H1 (cell line): ENCODE measurements around the gene CCNE1. TPM values are rescaled to one million over a fixed set of nuclear protein-coding genes. Genes with fewer than 3 reads are reported as not detected.

Source experiments
- CTCF ChIA-PET: fragments of 300-600 bp; sonication (Branson Sonifier 250); formaldehyde crosslinking; loops from one replicate; lab custom pipeline; 2021; ENCODE audit not compliant: partially characterized antibody; lab: Charles Lee
- POLR2A ChIA-PET: fragments of 300-600 bp; sonication (Branson Sonifier 250); formaldehyde crosslinking; loops from one replicate; lab custom pipeline; 2021; ENCODE audit warnings: inconsistent platforms; ENCODE audit not compliant: partially characterized antibody; lab: Charles Lee
- DNase-seq, 2 experiments: peaks; one replicate each; pipeline versions ENCODE4 v3.0.0 to v3.0.0-alpha.2; 2010 to 2022; ENCODE audit warnings: low spot score in 2 of 2, low read depth in 1 of 2, mixed read lengths in 1 of 2
- FAIRE-seq: peaks from 2 replicates; lab custom pipeline; 2011; peaks lifted over from hg19 to GRCh38; lab: Jason Lieb, UNC
- H2AFZ ChIP-seq: 2 replicates; pipeline ENCODE4 v1.8.1; 2012; ENCODE audit warnings: low read length, inconsistent platforms
- H2AK5ac ChIP-seq: 2 replicates; pipeline ENCODE4 v1.6.1; 2013; ENCODE audit warnings: low read depth, low read length
- H2BK120ac ChIP-seq: replicated peaks from 2 replicates; pipeline ENCODE3; 2013; ENCODE audit warnings: low read depth, low read length, inconsistent platforms
- H2BK12ac ChIP-seq: 2 replicates; pipeline ENCODE4 v1.6.1; 2013; ENCODE audit warnings: low read depth, low read length
- H2BK15ac ChIP-seq: 2 replicates; pipeline ENCODE4 v1.6.1; 2013; ENCODE audit warnings: low read length
- H2BK20ac ChIP-seq: 2 replicates; pipeline ENCODE4 v1.6.1; 2013; ENCODE audit warnings: low read length
- H2BK5ac ChIP-seq: 2 replicates; pipeline ENCODE4 v1.6.1; 2013; ENCODE audit warnings: low read depth, low read length
- H3K14ac ChIP-seq: 2 replicates; pipeline ENCODE4 v1.6.1; 2013; ENCODE audit warnings: inconsistent platforms; ENCODE audit not compliant: insufficient read length
- H3K18ac ChIP-seq: 2 replicates; pipeline ENCODE4 v1.6.1; 2013; ENCODE audit warnings: low read length; ENCODE audit errors: extremely low read depth
- H3K23ac ChIP-seq: 2 replicates; pipeline ENCODE4 v1.6.1; 2013; ENCODE audit warnings: inconsistent platforms; ENCODE audit not compliant: insufficient read length
- H3K23me2 ChIP-seq: 2 replicates; pipeline ENCODE4 v1.6.1; 2013; ENCODE audit warnings: low read depth, low read length
- H3K27ac ChIP-seq: 2 replicates; pipeline ENCODE4 v1.6.1; 2011; ENCODE audit warnings: low read depth, low read length, inconsistent platforms
- H3K27me3 ChIP-seq, 4 experiments: replicated peaks in 1 of 4; 1 replicate in 1 of 4; 2 replicates in 3 of 4; pipeline versions ENCODE4 v1.6.1 to v1.8.1; 2011 to 2013; ENCODE audit warnings: low read length in 3 of 4, mild to moderate bottlenecking in 3 of 4, inconsistent platforms in 2 of 4, mixed read lengths in 2 of 4, moderate library complexity in 1 of 4; ENCODE audit not compliant: control insufficient read depth in 3 of 4, insufficient read depth in 3 of 4; ENCODE audit errors: extremely low read depth in 1 of 4
- H3K36me3 ChIP-seq, 4 experiments: 2 replicates each; pipeline versions ENCODE4 v1.6.1 to v1.8.1; 2011 to 2013; ENCODE audit warnings: mild to moderate bottlenecking in 4 of 4, low read length in 3 of 4, moderate library complexity in 2 of 4, control low read depth in 1 of 4, inconsistent platforms in 1 of 4; ENCODE audit not compliant: insufficient read depth in 4 of 4, control insufficient read depth in 2 of 4
- H3K4ac ChIP-seq: replicated peaks from 2 replicates; pipeline ENCODE3; 2013; ENCODE audit warnings: low read length, low read depth, mixed read lengths, inconsistent platforms; ENCODE audit not compliant: insufficient read length
- H3K4me1 ChIP-seq, 4 experiments: replicated peaks in 1 of 4; 1 replicate in 1 of 4; 2 replicates in 3 of 4; pipeline versions ENCODE4 v1.6.1 to v1.8.1; 2011 to 2013; ENCODE audit warnings: low read length in 3 of 4, inconsistent platforms in 2 of 4, mixed read lengths in 1 of 4; ENCODE audit not compliant: insufficient read depth in 4 of 4, control insufficient read depth in 3 of 4
- H3K4me2 ChIP-seq, 2 experiments: 2 replicates each; pipeline versions ENCODE4 v1.6.1 to v1.8.1; 2011 to 2013; ENCODE audit warnings: low read depth in 2 of 2, low read length in 2 of 2, control low read depth in 1 of 2, inconsistent platforms in 1 of 2, mild to moderate bottlenecking in 1 of 2; ENCODE audit not compliant: insufficient read depth in 1 of 2
- H3K4me3 ChIP-seq, 4 experiments: fragments of 200-600, 300-600 bp in 1 of 4; sonication (generic), shearing (Covaris generic), sonication (Bioruptor Twin) in 1 of 4; 2 replicates each; pipeline versions ENCODE4 v1.5.1 to v1.8.1; 2011 to 2016; ENCODE audit warnings: low read length in 4 of 4, low read depth in 3 of 4, control low read depth in 2 of 4, inconsistent platforms in 2 of 4, mild to moderate bottlenecking in 2 of 4, mixed read lengths in 1 of 4, moderate library complexity in 1 of 4; ENCODE audit not compliant: insufficient read depth in 2 of 4; ENCODE audit errors: extremely low read depth in 1 of 4
- H3K56ac ChIP-seq: replicated peaks from 2 replicates; pipeline ENCODE3; 2013; ENCODE audit warnings: low read depth, mild to moderate bottlenecking, mixed read lengths, low read length, inconsistent platforms; ENCODE audit not compliant: insufficient read length
- H3K79me1 ChIP-seq: 2 replicates; pipeline ENCODE4 v1.6.1; 2013; ENCODE audit warnings: low read depth, low read length, control low read depth
- H3K79me2 ChIP-seq, 2 experiments: 2 replicates each; pipeline versions ENCODE4 v1.6.1 to v1.8.1; 2012 to 2013; ENCODE audit warnings: low read length in 2 of 2, mild to moderate bottlenecking in 2 of 2, inconsistent platforms in 1 of 2; ENCODE audit not compliant: insufficient read depth in 2 of 2, control insufficient read depth in 1 of 2
- H3K9ac ChIP-seq, 4 experiments: replicated peaks in 1 of 4; 1 replicate in 1 of 4; 2 replicates in 3 of 4; pipeline versions ENCODE4 v1.6.1 to v1.8.1; 2011 to 2013; ENCODE audit warnings: low read depth in 3 of 4, low read length in 3 of 4, control low read depth in 2 of 4, mild to moderate bottlenecking in 2 of 4, moderate library complexity in 2 of 4, inconsistent platforms in 1 of 4; ENCODE audit errors: extremely low read depth in 1 of 4
- H3K9me3 ChIP-seq, 2 experiments: 2 replicates each; pipeline versions ENCODE4 v1.6.1 to v1.8.1; 2012 to 2013; ENCODE audit warnings: mild to moderate bottlenecking in 2 of 2, moderate library complexity in 2 of 2, control low read depth in 1 of 2, inconsistent platforms in 1 of 2, low read depth in 1 of 2, low read length in 1 of 2, mixed read lengths in 1 of 2; ENCODE audit not compliant: insufficient read depth in 2 of 2
- H4K20me1 ChIP-seq, 2 experiments: replicated peaks in 1 of 2; 2 replicates each; pipeline versions ENCODE3 to v1.8.1; 2011 to 2013; ENCODE audit warnings: inconsistent platforms in 2 of 2, low read length in 2 of 2, mild to moderate bottlenecking in 1 of 2; ENCODE audit not compliant: insufficient read depth in 2 of 2, control insufficient read depth in 1 of 2
- H4K5ac ChIP-seq: 2 replicates; pipeline ENCODE4 v1.6.1; 2013; ENCODE audit warnings: low read length, low read depth, mixed read lengths, inconsistent platforms; ENCODE audit not compliant: insufficient read length
- H4K8ac ChIP-seq: 2 replicates; pipeline ENCODE4 v1.8.0; 2013; ENCODE audit warnings: mild to moderate bottlenecking, moderate library complexity, low read length, inconsistent platforms; ENCODE audit not compliant: insufficient read depth; ENCODE audit errors: extremely low read depth
- H4K91ac ChIP-seq: replicated peaks from 2 replicates; pipeline ENCODE3; 2013; ENCODE audit warnings: low read length, mixed read lengths, inconsistent platforms; ENCODE audit not compliant: insufficient read length
- BRCA1 ChIP-seq: IDR thresholded peaks from 2 replicates; pipeline ENCODE4 v1.6.1; 2012; ENCODE audit warnings: low read depth, low read length, improper control_type of control experiment
- WGBS, 2 experiments: shearing (Covaris generic) in 1 of 2; methylation state at CpG; one replicate each; pipeline versions ENCODE4 v1.1.6 to v1.1.7; 2013 to 2015; ENCODE audit warnings: low lambda C conversion rate in 2 of 2, mixed read lengths in 2 of 2, inconsistent platforms in 1 of 2, low coverage in 1 of 2, missing lambda C conversion rate in 1 of 2; ENCODE audit not compliant: insufficient replicate concordance in 2 of 2, insufficient coverage in 1 of 2, insufficient read length in 1 of 2; ENCODE audit errors: extremely low coverage in 1 of 2, missing lambda C conversion rate in 1 of 2; 5-methylcytosine and 5-hydroxymethylcytosine counted together
- polyA plus RNA-seq, 7 experiments: library from polyadenylated mRNA; depleted of rRNA in 3 of 7; stranded (reverse) in 5 of 7; unstranded in 2 of 7; fragments of >200 nt in 5 of 7; fragments of 200-250 nt in 2 of 7; gene quantifications; 1 replicate in 5 of 7; 2 replicates in 1 of 7; 4 replicates in 1 of 7; pipeline versions ENCODE4 v1.2.1 to v1.2.3, GENCODE V29; 2011 to 2013; ENCODE audit warnings: missing spikeins in 2 of 7, mixed read lengths in 2 of 7
- total RNA-seq: library from RNA; stranded (reverse); fragmentation: NEBNext Ultra II Directional; extraction: Animal tissue kit (Norgen Biotek cat#: 25700); gene quantifications from 2 replicates; pipeline ENCODE4 v1.2.1, GENCODE V29; 2021

The CCNE1 gene
- total and polyA plus RNA-seq, 2 of the 8 experiments (the other 6 are each of a cell fraction or from before 2014, with no cell fraction given), result 43.2 to 44.6 TPM

GRCh38 chr19:29823581-29824330 lies 12.0 kb downstream of the CCNE1 start:
- no peak overlapping the region for H3K9ac ChIP-seq
- no peak overlapping the region for H3K14ac ChIP-seq
- no peak overlapping the region for H3K23ac ChIP-seq
- H3K4me1 ChIP-seq, result no peaks in the 10 kb centered on the region
- no peaks in the 10 kb centered on the region for H3K23me2 ChIP-seq
- no peak overlapping the region for H2AFZ ChIP-seq
- H4K20me1 ChIP-seq, result peaks cover 0 to 2% of the 10 kb centered on the region in 2 experiments
- H3K27me3 ChIP-seq, result no peaks in the 10 kb centered on the region
- H2BK20ac ChIP-seq, result no peak overlapping the region
- H3K36me3 ChIP-seq, result peaks cover 0 to 38% (median 25%) of the 10 kb centered on the region in 4 experiments
- no peaks in the 10 kb centered on the region for H3K79me1 ChIP-seq
- H3K9me3 ChIP-seq, result no peaks in the 10 kb centered on the region
- FAIRE-seq (no peak), DNase-seq (no peak)
- no peak overlapping the region for H3K18ac ChIP-seq
- H4K8ac ChIP-seq, result no peak overlapping the region
- POLR2A ChIA-PET, result no interaction called here
- H3K56ac ChIP-seq, result no peak overlapping the region
- no peak overlapping the region for H4K91ac ChIP-seq
- TF ChIP-seq BRCA1, result no peak
- H3K79me2 ChIP-seq, result no peaks in the 10 kb centered on the region
- no peak overlapping the region for H2BK120ac ChIP-seq
- H3K4ac ChIP-seq, result no peak overlapping the region
- no peak overlapping the region for H4K5ac ChIP-seq
- no peak overlapping the region for H3K4me3 ChIP-seq
- H2AK5ac ChIP-seq, result no peak overlapping the region
- CTCF ChIA-PET, result interaction anchor here (0.6 to 1.1 kb wide), 3 partner anchors 24 to 65 kb away, joined by 3 read pairs; no protein-coding TSS in a partner anchor
- 94% methylated on average over 20 of the region's 20 CpGs; no CpG with 5 or more reads in 1 of the 2 experiments for WGBS, 2 experiments
- H2BK5ac ChIP-seq, result no peak overlapping the region
- H2BK12ac ChIP-seq, result no peak overlapping the region
- H2BK15ac ChIP-seq, result no peak overlapping the region
- no peak overlapping the region for H3K4me2 ChIP-seq
- H3K27ac ChIP-seq, result no peak overlapping the region
